Neural crest cell (in vitro differentiated cells): ENCODE data around the gene PSMG3. TPM values are rescaled to one million over a fixed set of nuclear protein-coding genes. Genes with fewer than 3 reads are reported as not detected.

Experiments
- DNase-seq: peaks from one replicate; pipeline ENCODE4 v3.0.0; 2021; ENCODE audit warnings: low read depth, mixed read lengths, low spot score
- H3K27ac Mint-ChIP-seq: one replicate; pipeline ENCODE4 v1.8.0; 2021; ENCODE audit warnings: mild to moderate bottlenecking, mixed read lengths; ENCODE audit not compliant: unreplicated experiment
- H3K27me3 Mint-ChIP-seq: 2 replicates; pipeline ENCODE4 v1.8.0; 2021; ENCODE audit warnings: low read depth, mild to moderate bottlenecking, mixed read lengths
- H3K36me3 Mint-ChIP-seq: 2 replicates; pipeline ENCODE4 v1.8.0; 2021; ENCODE audit warnings: low read depth, mild to moderate bottlenecking, mixed read lengths
- H3K4me1 Mint-ChIP-seq: 2 replicates; pipeline ENCODE4 v1.8.0; 2021; ENCODE audit warnings: mixed read lengths
- H3K4me3 Mint-ChIP-seq: one replicate; pipeline ENCODE4 v1.8.0; 2021; ENCODE audit warnings: mild to moderate bottlenecking, mixed read lengths
- H3K9me3 Mint-ChIP-seq: 2 replicates; pipeline ENCODE4 v1.8.0; 2021; ENCODE audit warnings: mixed read lengths
- total RNA-seq: library from RNA; stranded (reverse); gene quantifications from 2 replicates; pipeline ENCODE4 v1.2.1, GENCODE V29; 2021
- TF ChIP-seq, protein P1 (sequence below): fragments of 200-600 bp; sonication (generic); conservative IDR thresholded peaks from 2 replicates; pipeline ENCODE4 v1.5.0; 2021; ENCODE audit warnings: antibody characterized with exemption, mild to moderate bottlenecking

Gene PSMG3
- total RNA-seq, 1 donor from 2014 or later = 57.8 TPM

DNA sequence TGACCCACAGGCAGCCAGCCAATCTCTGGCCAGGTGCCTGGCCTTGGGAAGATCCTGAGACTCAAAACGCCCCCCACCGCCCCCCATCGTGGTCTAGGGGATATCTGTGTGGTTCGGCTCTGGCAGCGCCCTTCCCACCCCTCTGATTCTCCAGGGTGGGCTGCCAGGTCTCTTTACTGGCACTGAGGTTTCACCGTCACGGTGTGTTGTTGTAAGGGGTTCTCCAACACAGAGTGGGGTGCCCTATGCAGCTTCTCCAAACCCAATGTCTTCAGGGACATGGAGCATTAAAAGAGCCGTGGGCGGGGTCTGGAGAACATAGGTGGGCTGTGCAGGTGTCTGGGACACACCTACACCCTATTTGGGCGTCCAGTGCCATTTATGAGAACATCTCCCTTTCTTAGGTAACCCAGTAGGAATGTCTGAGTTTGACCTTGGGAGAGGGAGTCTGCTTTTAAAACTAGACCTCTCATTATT is 37.8 kb downstream of the PSMG3 start:
- H3K4me1 Mint-ChIP-seq = peaks cover 21% of the 10 kb centered on the region
- TF ChIP-seq, protein P1, sequence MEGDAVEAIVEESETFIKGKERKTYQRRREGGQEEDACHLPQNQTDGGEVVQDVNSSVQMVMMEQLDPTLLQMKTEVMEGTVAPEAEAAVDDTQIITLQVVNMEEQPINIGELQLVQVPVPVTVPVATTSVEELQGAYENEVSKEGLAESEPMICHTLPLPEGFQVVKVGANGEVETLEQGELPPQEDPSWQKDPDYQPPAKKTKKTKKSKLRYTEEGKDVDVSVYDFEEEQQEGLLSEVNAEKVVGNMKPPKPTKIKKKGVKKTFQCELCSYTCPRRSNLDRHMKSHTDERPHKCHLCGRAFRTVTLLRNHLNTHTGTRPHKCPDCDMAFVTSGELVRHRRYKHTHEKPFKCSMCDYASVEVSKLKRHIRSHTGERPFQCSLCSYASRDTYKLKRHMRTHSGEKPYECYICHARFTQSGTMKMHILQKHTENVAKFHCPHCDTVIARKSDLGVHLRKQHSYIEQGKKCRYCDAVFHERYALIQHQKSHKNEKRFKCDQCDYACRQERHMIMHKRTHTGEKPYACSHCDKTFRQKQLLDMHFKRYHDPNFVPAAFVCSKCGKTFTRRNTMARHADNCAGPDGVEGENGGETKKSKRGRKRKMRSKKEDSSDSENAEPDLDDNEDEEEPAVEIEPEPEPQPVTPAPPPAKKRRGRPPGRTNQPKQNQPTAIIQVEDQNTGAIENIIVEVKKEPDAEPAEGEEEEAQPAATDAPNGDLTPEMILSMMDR = no peak
- H3K36me3 Mint-ChIP-seq = no peaks in the 10 kb centered on the region
- no peak overlapping the region for H3K27ac Mint-ChIP-seq
- H3K9me3 Mint-ChIP-seq = no peaks in the 10 kb centered on the region
- peaks cover 57% of the 10 kb centered on the region for H3K27me3 Mint-ChIP-seq
- no peak for DNase-seq
- peak overlapping the region; percentile 92 for H3K4me3 Mint-ChIP-seq

DNA sequence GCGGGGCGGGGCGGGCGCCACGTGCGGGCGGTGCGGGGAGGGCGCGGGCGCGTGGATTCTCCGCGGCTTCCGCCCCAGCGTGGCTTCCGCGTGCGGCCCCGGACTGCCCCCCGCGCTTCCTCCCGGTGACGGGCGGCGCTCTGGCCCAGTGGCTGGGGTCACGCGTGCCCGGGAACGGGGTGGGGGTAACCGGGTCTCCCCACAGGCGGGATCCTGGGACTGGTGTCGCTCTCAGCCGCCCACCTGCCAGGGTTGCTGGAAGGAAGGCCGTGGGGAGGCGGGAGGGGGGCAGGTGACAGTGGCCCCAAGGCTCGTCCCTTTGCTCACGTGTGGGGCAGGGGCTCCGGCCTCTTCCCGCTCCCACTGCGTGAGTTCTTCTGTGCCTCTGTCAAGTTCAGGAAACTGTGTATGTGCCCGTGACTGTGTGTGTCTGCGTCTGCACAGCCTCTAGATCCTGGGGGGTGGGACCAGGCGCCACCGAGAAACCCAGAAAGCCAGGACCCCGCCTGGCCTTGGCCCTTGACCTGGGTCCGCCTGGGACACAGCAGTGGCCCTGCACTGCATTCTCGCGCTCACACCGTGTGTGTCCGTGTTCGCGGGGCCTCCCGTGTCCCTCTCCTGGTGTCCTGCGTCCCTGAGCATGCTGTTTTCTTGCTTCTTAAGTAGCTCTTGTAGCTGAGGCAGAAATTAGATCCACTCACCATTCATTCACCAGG is 38.4 kb downstream of the PSMG3 start:
- no peaks in the 10 kb centered on the region for H3K36me3 Mint-ChIP-seq
- no peaks in the 10 kb centered on the region for H3K9me3 Mint-ChIP-seq
- DNase-seq = no peak
- peaks cover 59% of the 10 kb centered on the region for H3K27me3 Mint-ChIP-seq
- H3K4me3 Mint-ChIP-seq = peak overlapping the region; percentile 92
- TF ChIP-seq, protein P1 = no peak
- no peak overlapping the region for H3K27ac Mint-ChIP-seq
- peaks cover 22% of the 10 kb centered on the region for H3K4me1 Mint-ChIP-seq

DNA sequence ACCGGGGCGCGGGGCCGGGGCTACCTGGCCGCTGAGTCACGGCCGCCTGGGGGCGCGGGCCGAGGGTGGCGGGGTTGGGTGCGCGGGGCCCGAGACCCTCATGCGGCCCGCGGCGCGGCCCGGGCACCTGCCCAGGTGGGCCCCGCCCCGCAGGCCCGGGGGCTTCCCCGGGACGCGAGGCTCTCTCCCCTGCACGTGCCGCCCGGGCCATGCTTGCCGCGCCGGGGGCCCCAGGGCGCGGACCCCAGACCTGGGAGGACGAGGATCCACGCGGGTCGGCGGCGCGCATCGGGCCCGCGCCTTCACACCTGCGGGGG is 38.9 kb downstream of the PSMG3 start:
- no peak overlapping the region for H3K4me3 Mint-ChIP-seq
- no peak overlapping the region for H3K27ac Mint-ChIP-seq
- peaks cover 58% of the 10 kb centered on the region for H3K27me3 Mint-ChIP-seq
- peaks cover 20% of the 10 kb centered on the region for H3K4me1 Mint-ChIP-seq
- H3K36me3 Mint-ChIP-seq = no peaks in the 10 kb centered on the region
- no peak for DNase-seq
- TF ChIP-seq, protein P1 = no peak
- H3K9me3 Mint-ChIP-seq = no peaks in the 10 kb centered on the region

DNA sequence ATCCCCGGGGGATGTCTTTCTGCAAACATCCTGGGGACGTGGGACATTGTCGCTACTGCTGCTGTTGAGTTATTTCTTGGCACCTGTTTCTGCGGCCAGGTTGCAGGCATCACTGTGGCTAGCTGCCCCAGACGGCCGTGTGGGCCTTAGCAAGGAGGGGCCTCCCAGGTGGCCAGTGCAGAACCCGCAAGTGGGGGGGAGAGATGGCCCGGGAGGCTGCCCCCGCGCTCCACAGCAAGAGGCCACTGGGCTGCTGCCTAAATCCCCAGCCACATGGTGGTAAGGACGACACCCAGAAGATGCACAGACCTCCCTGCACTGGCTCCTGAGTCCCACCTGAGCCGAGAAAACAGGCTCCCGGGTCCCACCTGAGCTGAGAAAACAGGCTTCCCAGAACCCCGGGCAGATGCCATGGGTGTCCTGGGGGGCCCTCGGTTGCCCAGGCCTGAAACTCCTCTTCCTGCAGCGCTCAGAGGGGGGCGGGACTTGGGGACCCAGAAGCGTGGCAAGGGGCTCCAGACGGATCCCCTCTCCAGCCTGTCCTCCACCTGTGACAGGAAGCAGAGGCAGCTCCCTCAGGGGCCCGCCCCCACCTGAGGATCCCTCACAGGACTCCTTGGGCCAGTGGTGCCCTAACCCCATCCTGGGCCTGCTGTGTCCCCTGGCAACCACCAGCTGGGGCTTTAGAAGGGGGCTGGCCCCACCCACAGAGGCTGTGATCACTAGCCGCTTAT is 40.3 kb downstream of the PSMG3 start:
- DNase-seq = no peak
- peaks cover 20% of the 10 kb centered on the region for H3K4me1 Mint-ChIP-seq
- no peaks in the 10 kb centered on the region for H3K36me3 Mint-ChIP-seq
- no peaks in the 10 kb centered on the region for H3K9me3 Mint-ChIP-seq
- no peak overlapping the region for H3K27ac Mint-ChIP-seq
- TF ChIP-seq, protein P1 = no peak
- peak overlapping the region; percentile 73 for H3K4me3 Mint-ChIP-seq
- peaks cover 65% of the 10 kb centered on the region for H3K27me3 Mint-ChIP-seq

DNA sequence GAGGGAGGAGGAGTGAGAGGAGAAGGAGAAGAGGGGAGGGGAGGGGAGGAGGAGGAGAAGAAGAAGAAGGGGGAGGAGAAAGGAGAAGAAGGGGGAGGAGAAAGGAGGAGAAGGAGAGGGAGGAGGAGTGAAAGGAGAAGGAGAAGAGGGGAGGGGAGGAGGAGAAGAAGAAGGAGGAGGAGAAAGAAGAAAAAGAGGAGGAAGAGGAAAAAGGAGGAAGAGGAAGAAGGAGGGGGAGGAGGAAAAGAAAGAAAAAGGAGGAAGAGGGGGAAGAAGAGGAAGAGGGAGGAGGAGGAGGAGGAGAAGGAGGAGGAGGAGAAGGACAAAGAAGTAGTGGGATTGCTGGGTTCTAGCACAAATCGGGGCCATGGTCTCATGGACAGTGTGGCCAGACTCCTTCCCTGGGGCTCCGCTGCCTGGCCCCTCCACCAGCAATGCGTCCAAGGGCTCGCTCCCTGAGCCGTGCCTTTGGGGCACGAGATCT is 43.5 kb downstream of the PSMG3 start:
- Mint-ChIP-seq H3K9me3 (no peaks in the 10 kb centered on the region), H3K27ac (no peak overlapping the region), H3K4me3 (peak overlapping the region; percentile 35), H3K27me3 (peaks cover 40% of the 10 kb centered on the region), H3K36me3 (no peaks in the 10 kb centered on the region), H3K4me1 (peaks cover 5% of the 10 kb centered on the region)
- no peak for DNase-seq
- TF ChIP-seq, protein P1 = no peak
